Body of pancreas (tissue), 4 donors: ENCODE results near the gene SOX5. TPM values are rescaled to one million over a fixed set of nuclear protein-coding genes. Genes with fewer than 3 reads are reported as not detected.

Experiments used
- ATAC-seq: fragments of 150-250 bp; one replicate; pipeline ENCODE4 v1.9.1; 2016
- DNase-seq, 4 donors: peaks; one replicate each; pipeline ENCODE4 v3.0.0-alpha.2; 2019
- H3K27ac ChIP-seq, 4 donors: fragments of 200-600 bp; sonication (generic); 1 replicate in 3 of 4; 2 replicates in 1 of 4; pipeline versions ENCODE4 v1.5.1 to v1.6.1; 2016 to 2019; ENCODE audit warnings: mild to moderate bottlenecking in 1 of 4, mixed read lengths in 1 of 4, moderate library complexity in 1 of 4
- H3K27me3 ChIP-seq, 2 donors: fragments of 200-600 bp; sonication (generic); one replicate each; pipeline ENCODE4 v1.6.0; 2016; ENCODE audit warnings: mild to moderate bottlenecking in 1 of 2
- H3K36me3 ChIP-seq, 2 donors: fragments of 200-600 bp; sonication (generic); replicated peaks in 1 of 2; 2 replicates each; pipeline ENCODE4 v1.5.1; 2016; ENCODE audit warnings: low read depth in 2 of 2; ENCODE audit not compliant: insufficient read depth in 1 of 2
- H3K4me1 ChIP-seq: fragments of 200-600 bp; sonication (generic); one replicate; pipeline ENCODE4 v1.6.0; 2016
- H3K4me3 ChIP-seq, 2 donors: fragments of 200-600 bp; sonication (generic); 1 replicate in 1 of 2; 2 replicates in 1 of 2; pipeline ENCODE4 v1.5.1; 2016 to 2019
- H3K9me3 ChIP-seq, 3 donors: fragments of 200-600 bp; sonication (generic); 1 replicate in 2 of 3; 2 replicates in 1 of 3; pipeline ENCODE4 v1.5.1; 2016
- POLR2A ChIP-seq, 3 donors: fragments of 450-650 bp; IDR thresholded peaks; one replicate each; pipeline ENCODE4 v1.6.1; 2016; ENCODE audit warnings: antibody characterized with exemption in 3 of 3, mild to moderate bottlenecking in 2 of 3
- WGBS, 2 donors: methylation state at CpG; one replicate each; pipeline ENCODE4 v1.1.5; 2017; 5-methylcytosine and 5-hydroxymethylcytosine counted together
- intact Hi-C: fragments of 100-400 bp; cut with DNase I; formaldehyde crosslinking; loops from one replicate; pipeline ENCODE4 v1.15.1; 2023
- total RNA-seq, 2 donors: library from RNA; depleted of rRNA; stranded (reverse); fragments of >200 nt; gene quantifications; one replicate each; pipeline ENCODE4 v1.1.0, GENCODE V29; 2016
- TF ChIP-seq, protein P1 (sequence below), 7 experiments: fragments of 450-650 bp in 4 of 7; fragments of 200-600 bp in 3 of 7; sonication (generic) in 3 of 7; IDR thresholded peaks; one replicate each; pipeline ENCODE4 v1.5.1; 2016 to 2019; ENCODE audit warnings: antibody characterized with exemption in 7 of 7

The SOX5 gene
- total RNA-seq, 2 donors from 2014 or later, result 3.0 to 10.4 TPM

DNA sequence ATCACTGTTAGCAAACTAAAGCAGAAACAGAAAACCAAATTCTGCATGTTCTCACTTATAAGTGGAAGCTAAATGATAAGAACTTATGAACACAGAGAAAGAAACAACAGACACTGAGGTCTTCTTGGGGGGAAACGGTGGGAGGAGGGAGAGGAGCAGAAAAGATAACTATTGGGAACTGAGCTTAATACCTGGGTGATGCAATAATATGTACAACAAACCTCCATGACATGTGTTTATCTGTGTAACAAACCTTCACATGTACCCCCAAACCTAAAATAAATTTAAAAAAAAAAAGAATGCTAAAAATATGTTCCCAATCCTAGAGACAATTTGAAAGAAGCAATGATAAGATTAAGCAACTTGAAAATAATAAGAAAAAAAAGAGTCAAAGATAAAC, 89.5 kb downstream of the SOX5 start:
- no peaks in the 10 kb centered on the region for H3K9me3 ChIP-seq
- ATAC-seq, result no peak
- intact Hi-C loops, result no loop called here
- no peaks in the 10 kb centered on the region for H3K4me1 ChIP-seq
- H3K27ac ChIP-seq, result no peak overlapping the region
- no peak for TF ChIP-seq POLR2A (IDR thresholded peaks at IDR 0.05)
- TF ChIP-seq, protein P1, sequence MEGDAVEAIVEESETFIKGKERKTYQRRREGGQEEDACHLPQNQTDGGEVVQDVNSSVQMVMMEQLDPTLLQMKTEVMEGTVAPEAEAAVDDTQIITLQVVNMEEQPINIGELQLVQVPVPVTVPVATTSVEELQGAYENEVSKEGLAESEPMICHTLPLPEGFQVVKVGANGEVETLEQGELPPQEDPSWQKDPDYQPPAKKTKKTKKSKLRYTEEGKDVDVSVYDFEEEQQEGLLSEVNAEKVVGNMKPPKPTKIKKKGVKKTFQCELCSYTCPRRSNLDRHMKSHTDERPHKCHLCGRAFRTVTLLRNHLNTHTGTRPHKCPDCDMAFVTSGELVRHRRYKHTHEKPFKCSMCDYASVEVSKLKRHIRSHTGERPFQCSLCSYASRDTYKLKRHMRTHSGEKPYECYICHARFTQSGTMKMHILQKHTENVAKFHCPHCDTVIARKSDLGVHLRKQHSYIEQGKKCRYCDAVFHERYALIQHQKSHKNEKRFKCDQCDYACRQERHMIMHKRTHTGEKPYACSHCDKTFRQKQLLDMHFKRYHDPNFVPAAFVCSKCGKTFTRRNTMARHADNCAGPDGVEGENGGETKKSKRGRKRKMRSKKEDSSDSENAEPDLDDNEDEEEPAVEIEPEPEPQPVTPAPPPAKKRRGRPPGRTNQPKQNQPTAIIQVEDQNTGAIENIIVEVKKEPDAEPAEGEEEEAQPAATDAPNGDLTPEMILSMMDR (IDR thresholded peaks at IDR 0.05), result no peak
- no peaks in the 10 kb centered on the region for H3K36me3 ChIP-seq
- WGBS, 2 donors, result 55 to 57% methylated on average over 1 of the region's 1 CpG
- no peak for DNase-seq
- H3K27me3 ChIP-seq, result no peaks in the 10 kb centered on the region
- no peak overlapping the region for H3K4me3 ChIP-seq

DNA sequence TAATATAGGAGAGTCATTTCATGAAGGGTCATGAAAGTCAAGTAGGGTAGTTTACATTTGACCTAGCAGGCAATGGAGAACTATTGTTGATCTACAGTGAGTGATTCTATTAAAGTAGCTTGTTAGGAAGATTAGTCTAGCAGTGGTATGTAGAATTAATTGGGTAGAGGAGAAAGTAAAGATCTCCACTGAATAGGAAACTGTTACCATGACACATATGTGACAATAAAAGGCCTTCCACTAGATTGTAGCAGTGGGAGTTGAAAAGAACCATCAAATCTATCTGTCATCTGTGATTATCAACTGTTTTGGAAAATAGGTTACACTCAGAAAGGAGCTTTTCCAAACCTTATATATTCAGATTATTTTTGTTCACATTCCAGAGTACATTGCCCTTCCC, 92.3 kb downstream of the SOX5 start:
- intact Hi-C loops, result no loop called here
- no peak for ATAC-seq

DNA sequence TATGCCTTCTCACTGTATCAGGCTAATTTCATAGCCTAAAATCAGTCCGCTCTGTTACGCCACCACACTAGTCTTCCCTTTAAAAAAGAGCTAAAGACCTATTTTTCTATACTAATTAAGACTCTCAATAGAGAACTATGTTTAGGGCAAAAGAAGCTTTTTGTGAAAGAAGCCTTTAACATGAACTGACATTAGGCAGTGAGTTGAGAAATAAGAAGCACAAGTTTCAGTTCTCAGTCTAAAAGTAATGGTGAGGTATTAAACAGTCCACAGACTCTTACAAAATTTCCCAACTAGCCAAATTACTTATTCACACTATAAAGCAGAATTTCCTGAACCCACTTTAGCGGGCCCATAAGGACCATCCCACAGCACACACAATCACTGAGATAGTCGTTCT, 93.7 kb downstream of the SOX5 start:
- intact Hi-C loops, result no loop called here
- no peak for TF ChIP-seq POLR2A (IDR thresholded peaks at IDR 0.05)
- TF ChIP-seq, protein P1 (IDR thresholded peaks at IDR 0.05), result no peak
- Histone ChIP-seq H3K27me3 (no peaks in the 10 kb centered on the region), H3K9me3 (no peaks in the 10 kb centered on the region), H3K36me3 (no peaks in the 10 kb centered on the region), H3K4me1 (no peaks in the 10 kb centered on the region), H3K4me3 (no peak overlapping the region), H3K27ac (no peak overlapping the region)
- 66 to 72% methylated on average over 4 of the region's 4 CpGs for WGBS, 2 donors
- ATAC-seq (no peak), DNase-seq (no peak)

More for the DNA sequence above, 92.3 kb downstream of the SOX5 start:
- Histone ChIP-seq H3K4me3 (no peak overlapping the region), H3K27ac (no peak overlapping the region), H3K9me3 (no peaks in the 10 kb centered on the region), H3K36me3 (no peaks in the 10 kb centered on the region), H3K27me3 (no peaks in the 10 kb centered on the region), H3K4me1 (no peaks in the 10 kb centered on the region)
- TF ChIP-seq, protein P1 (IDR thresholded peaks at IDR 0.05), result no peak
- TF ChIP-seq POLR2A (IDR thresholded peaks at IDR 0.05), result no peak
- no peak for DNase-seq

DNA sequence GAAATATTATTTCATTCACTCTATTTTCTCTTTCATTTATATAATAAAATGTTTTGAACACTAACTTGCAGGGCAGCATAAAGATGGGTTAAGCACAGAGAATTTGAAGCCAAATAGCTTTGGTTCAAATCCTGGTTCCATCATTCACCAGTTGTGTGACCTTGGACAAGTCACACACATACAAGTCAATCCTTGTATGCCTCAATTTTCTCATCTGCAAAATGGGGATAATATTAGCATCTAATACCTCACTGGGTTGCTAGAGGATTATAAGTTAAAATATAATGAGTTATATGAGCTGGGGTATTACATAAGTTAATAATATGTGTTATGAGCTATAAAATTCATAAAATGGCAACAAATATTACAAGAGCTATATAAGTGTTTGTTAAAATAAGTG, 94.9 kb downstream of the SOX5 start:
- intact Hi-C loops, result no loop called here
- Histone ChIP-seq H3K4me1 (no peaks in the 10 kb centered on the region), H3K27me3 (no peaks in the 10 kb centered on the region), H3K9me3 (no peaks in the 10 kb centered on the region), H3K27ac (no peak overlapping the region), H3K4me3 (no peak overlapping the region), H3K36me3 (no peaks in the 10 kb centered on the region)
- ATAC-seq (no peak), DNase-seq (no peak)
- TF ChIP-seq, protein P1 (IDR thresholded peaks at IDR 0.05), result no peak
- TF ChIP-seq POLR2A (IDR thresholded peaks at IDR 0.05), result no peak

DNA sequence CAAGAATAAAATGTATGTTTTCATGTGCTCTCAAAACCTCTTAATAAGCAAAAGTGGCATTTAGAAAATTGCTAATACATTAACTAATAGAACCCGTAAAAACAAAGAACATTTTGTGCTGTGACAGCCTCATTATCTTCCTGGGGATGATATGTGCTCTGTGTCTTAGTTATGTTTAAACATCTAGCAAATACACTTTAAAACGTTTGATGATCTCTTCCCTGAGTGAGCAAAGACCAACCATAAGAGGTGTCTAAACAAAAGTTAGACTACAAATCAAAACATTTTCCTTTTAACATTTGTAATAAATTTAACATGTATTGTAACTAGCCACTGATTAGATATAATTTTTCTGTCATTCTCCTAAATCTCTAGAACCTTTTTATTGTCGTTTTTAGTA, 95.8 kb downstream of the SOX5 start:
- 42 to 47% methylated on average over 3 of the region's 3 CpGs for WGBS, 2 donors
- no peak for TF ChIP-seq POLR2A (IDR thresholded peaks at IDR 0.05)
- TF ChIP-seq, protein P1 (IDR thresholded peaks at IDR 0.05), result no peak
- H3K27ac ChIP-seq, result no peak overlapping the region
- H3K4me1 ChIP-seq, result no peaks in the 10 kb centered on the region
- no peaks in the 10 kb centered on the region for H3K36me3 ChIP-seq
- no peaks in the 10 kb centered on the region for H3K27me3 ChIP-seq
- ATAC-seq (no peak), DNase-seq (no peak)
- H3K4me3 ChIP-seq, result no peak overlapping the region
- no peaks in the 10 kb centered on the region for H3K9me3 ChIP-seq
- intact Hi-C loops, result no loop called here
